H9 (cell line): ENCODE data around the gene ATP13A4. TPM values are rescaled to one million over a fixed set of nuclear protein-coding genes. Genes with fewer than 3 reads are reported as not detected.

Experiments used
- DNase-seq: peaks from one replicate; pipeline ENCODE4 v3.0.0-alpha.2; 2017
- H2AFZ ChIP-seq: one replicate; pipeline ENCODE4 v1.6.1; 2013; ENCODE audit warnings: mild to moderate bottlenecking, low read length, control low read depth, moderate library complexity
- H2AK5ac ChIP-seq: 2 replicates; pipeline ENCODE4 v1.6.1; 2013; ENCODE audit warnings: low read length, control low read depth, mixed read lengths; ENCODE audit not compliant: insufficient read length
- H2BK120ac ChIP-seq: one replicate; pipeline ENCODE4 v1.6.1; 2013; ENCODE audit warnings: low read depth, mild to moderate bottlenecking, low read length, control low read depth, inconsistent platforms; ENCODE audit not compliant: poor library complexity, severe bottlenecking
- H2BK12ac ChIP-seq: 2 replicates; pipeline ENCODE4 v1.6.1; 2013; ENCODE audit warnings: low read length, control low read depth, mixed read lengths, low read depth; ENCODE audit not compliant: insufficient read length
- H2BK15ac ChIP-seq: 2 replicates; pipeline ENCODE4 v1.6.1; 2013; ENCODE audit warnings: low read depth, low read length, control low read depth
- H2BK20ac ChIP-seq: one replicate; pipeline ENCODE4 v1.6.1; 2013; ENCODE audit warnings: low read depth, mild to moderate bottlenecking, low read length, control low read depth, inconsistent platforms; ENCODE audit not compliant: poor library complexity, severe bottlenecking
- H2BK5ac ChIP-seq: 2 replicates; pipeline ENCODE4 v1.6.1; 2013; ENCODE audit warnings: low read length, control low read depth, mixed read lengths; ENCODE audit not compliant: insufficient read length
- H3K14ac ChIP-seq: 2 replicates; pipeline ENCODE4 v1.6.1; 2013; ENCODE audit warnings: low read length, control low read depth; ENCODE audit not compliant: insufficient read depth
- H3K18ac ChIP-seq: 2 replicates; pipeline ENCODE4 v1.6.1; 2013; ENCODE audit warnings: low read depth, mild to moderate bottlenecking, mixed read lengths, low read length, control low read depth; ENCODE audit not compliant: insufficient read length
- H3K23ac ChIP-seq: 2 replicates; pipeline ENCODE4 v1.6.1; 2013; ENCODE audit warnings: low read length, control low read depth, mixed read lengths, low read depth; ENCODE audit not compliant: insufficient read length
- H3K23me2 ChIP-seq: 2 replicates; pipeline ENCODE4 v1.6.1; 2013; ENCODE audit warnings: low read depth, mild to moderate bottlenecking, mixed read lengths, low read length, control low read depth; ENCODE audit not compliant: insufficient read length, poor library complexity, severe bottlenecking
- H3K27ac ChIP-seq: 2 replicates; pipeline ENCODE4 v1.5.1; 2013; ENCODE audit warnings: low read length, control low read depth, mixed read lengths, low read depth; ENCODE audit not compliant: insufficient read length
- H3K27me3 ChIP-seq: 2 replicates; pipeline ENCODE4 v1.6.1; 2013; ENCODE audit warnings: low read length, control low read depth, inconsistent platforms; ENCODE audit not compliant: insufficient read depth
- H3K4ac ChIP-seq: 2 replicates; pipeline ENCODE4 v1.6.1; 2013; ENCODE audit warnings: low read depth, mild to moderate bottlenecking, control low read depth, inconsistent platforms, low read length, moderate library complexity
- H3K4me1 ChIP-seq: 2 replicates; pipeline ENCODE4 v1.6.1; 2013; ENCODE audit warnings: low read length, control low read depth, inconsistent platforms; ENCODE audit not compliant: insufficient read depth
- H3K4me2 ChIP-seq: 2 replicates; pipeline ENCODE4 v1.6.1; 2013; ENCODE audit warnings: low read length, control low read depth, mixed read lengths; ENCODE audit not compliant: insufficient read length, insufficient read depth
- H3K56ac ChIP-seq: 2 replicates; pipeline ENCODE4 v1.6.1; 2013; ENCODE audit warnings: low read depth, mild to moderate bottlenecking, mixed read lengths, low read length, control low read depth; ENCODE audit not compliant: insufficient read length
- H3K79me1 ChIP-seq: 2 replicates; pipeline ENCODE4 v1.6.1; 2013; ENCODE audit warnings: low read depth, mild to moderate bottlenecking, moderate library complexity, low read length, control low read depth, inconsistent platforms; ENCODE audit not compliant: insufficient read depth, poor library complexity, severe bottlenecking
- H3K79me2 ChIP-seq: 2 replicates; pipeline ENCODE4 v1.6.1; 2013; ENCODE audit warnings: low read length, control low read depth, inconsistent platforms; ENCODE audit not compliant: insufficient read depth
- H3K9ac ChIP-seq: 2 replicates; pipeline ENCODE4 v1.6.1; 2013; ENCODE audit warnings: low read length, control low read depth, mixed read lengths; ENCODE audit not compliant: insufficient read length; ENCODE audit errors: extremely low read depth
- H3K9me3 ChIP-seq: one replicate; pipeline ENCODE4 v1.6.1; 2013; ENCODE audit warnings: low read depth, low read length, inconsistent platforms; ENCODE audit not compliant: control insufficient read depth
- H3T11ph ChIP-seq: one replicate; pipeline ENCODE4 v1.6.1; 2013; ENCODE audit warnings: mild to moderate bottlenecking, low read length, control low read depth, inconsistent platforms
- H4K20me1 ChIP-seq: one replicate; pipeline ENCODE4 v1.6.1; 2013; ENCODE audit not compliant: control insufficient read depth, insufficient read length, insufficient read depth
- H4K5ac ChIP-seq: 2 replicates; pipeline ENCODE4 v1.6.1; 2013; ENCODE audit warnings: low read depth, mild to moderate bottlenecking, mixed read lengths, low read length, control low read depth; ENCODE audit not compliant: insufficient read length
- H4K8ac ChIP-seq: replicated peaks from 2 replicates; pipeline ENCODE4 v1.6.1; 2013; ENCODE audit warnings: low read length, control low read depth, mixed read lengths, low read depth; ENCODE audit not compliant: insufficient read length
- H4K91ac ChIP-seq: 2 replicates; pipeline ENCODE4 v1.6.1; 2013; ENCODE audit warnings: low read depth, mild to moderate bottlenecking, moderate library complexity, mixed read lengths, low read length, control low read depth; ENCODE audit not compliant: insufficient read length
- H3K27ac Mint-ChIP-seq, 3 experiments: 2 replicates in 2 of 3; 3 replicates in 1 of 3; pipeline ENCODE4 v1.8.0; 2020 to 2021; ENCODE audit warnings: mixed read lengths in 3 of 3, mild to moderate bottlenecking in 1 of 3, moderate library complexity in 1 of 3
- H3K27me3 Mint-ChIP-seq: 2 replicates; pipeline ENCODE4 v1.8.0; 2021; ENCODE audit warnings: low read depth, mild to moderate bottlenecking, moderate library complexity, mixed read lengths
- H3K36me3 Mint-ChIP-seq, 3 experiments: 2 replicates in 2 of 3; 3 replicates in 1 of 3; pipeline ENCODE4 v1.8.0; 2020 to 2021; ENCODE audit warnings: low read depth in 3 of 3, mixed read lengths in 3 of 3; ENCODE audit not compliant: insufficient read depth in 1 of 3
- H3K4me1 Mint-ChIP-seq, 2 experiments: 2 replicates each; pipeline ENCODE4 v1.8.0; 2020; ENCODE audit warnings: mixed read lengths in 2 of 2
- H3K4me3 Mint-ChIP-seq, 2 experiments: 2 replicates in 1 of 2; 3 replicates in 1 of 2; pipeline ENCODE4 v1.8.0; 2020 to 2021; ENCODE audit warnings: mild to moderate bottlenecking in 2 of 2, mixed read lengths in 2 of 2, moderate library complexity in 1 of 2
- H3K9me3 Mint-ChIP-seq, 2 experiments: 2 replicates in 1 of 2; 3 replicates in 1 of 2; pipeline ENCODE4 v1.8.0; 2020; ENCODE audit warnings: mild to moderate bottlenecking in 2 of 2, mixed read lengths in 2 of 2, moderate library complexity in 1 of 2
- WGBS: extraction: QIAGEN DNeasy Blood & Tissue Kit; methylation state at CpG from one replicate; pipeline ENCODE4 v1.1.7; 2013; ENCODE audit warnings: missing lambda C conversion rate, low lambda C conversion rate, mixed read lengths; ENCODE audit not compliant: insufficient read length; ENCODE audit errors: extremely low coverage; 5-methylcytosine and 5-hydroxymethylcytosine counted together
- total RNA-seq: library from RNA; stranded (reverse); gene quantifications from 2 replicates; pipeline ENCODE4 v1.2.1, GENCODE V29; 2021
- TF ChIP-seq, protein P1 (sequence below): fragments of 200-600 bp; sonication (generic); conservative IDR thresholded peaks from 3 replicates; pipeline ENCODE4 v1.8.0; 2021; ENCODE audit warnings: antibody characterized with exemption, mild to moderate bottlenecking

The ATP13A4 gene
- total RNA-seq, 1 experiment from 2014 or later = 0.13 TPM

GRCh38 chr3:193593668-193594030, 39.0 kb upstream of the ATP13A4 start:
- Histone ChIP-seq H3K18ac (no peak overlapping the region), H2AFZ (no peak overlapping the region), H4K5ac (no peak overlapping the region), H3K56ac (no peak overlapping the region), H3K14ac (peak overlapping the region; percentile 61; the same call in 1 of the 2 replicates), H3K4me2 (peak overlapping the region; percentile 100), H2BK12ac (peak overlapping the region; percentile 65), H2BK120ac (no peak overlapping the region), H3K79me1 (no peaks in the 10 kb centered on the region), H3T11ph (no peak overlapping the region), H2BK15ac (no peak overlapping the region), H3K9ac (peak overlapping the region; percentile 97), H2AK5ac (no peak overlapping the region), H3K23ac (no peak overlapping the region), H3K27ac (peak overlapping the region; percentile 44), H2BK5ac (no peak overlapping the region), H4K8ac (no peak overlapping the region), H3K79me2 (peaks cover 10% of the 10 kb centered on the region; the same call in 1 of the 2 replicates), H3K9me3 (no peaks in the 10 kb centered on the region), H3K27me3 (no peaks in the 10 kb centered on the region), H3K4me1 (no peaks in the 10 kb centered on the region), H4K20me1 (no peaks in the 10 kb centered on the region), H4K91ac (no peak overlapping the region), H3K23me2 (peaks cover 6% of the 10 kb centered on the region), H2BK20ac (no peak overlapping the region), H3K4ac (no peak overlapping the region)
- DNase-seq = no peak
- Mint-ChIP-seq H3K27me3 (peaks cover 10% of the 10 kb centered on the region), H3K27ac (peak overlapping the region; percentile 62 to 95 (median 90)), H3K9me3 (no peaks in the 10 kb centered on the region; a peak in 2 of 5 replicates), H3K36me3 (peaks cover 8 to 17% (median 8%) of the 10 kb centered on the region in 3 experiments; a peak in 6 of 7 replicates), H3K4me1 (peaks cover 28 to 34% of the 10 kb centered on the region in 2 experiments), H3K4me3 (peak overlapping the region; percentile 94 to 95)
- no CpG with 5 or more reads among the region's 11 CpGs for WGBS
- TF ChIP-seq, protein P1, sequence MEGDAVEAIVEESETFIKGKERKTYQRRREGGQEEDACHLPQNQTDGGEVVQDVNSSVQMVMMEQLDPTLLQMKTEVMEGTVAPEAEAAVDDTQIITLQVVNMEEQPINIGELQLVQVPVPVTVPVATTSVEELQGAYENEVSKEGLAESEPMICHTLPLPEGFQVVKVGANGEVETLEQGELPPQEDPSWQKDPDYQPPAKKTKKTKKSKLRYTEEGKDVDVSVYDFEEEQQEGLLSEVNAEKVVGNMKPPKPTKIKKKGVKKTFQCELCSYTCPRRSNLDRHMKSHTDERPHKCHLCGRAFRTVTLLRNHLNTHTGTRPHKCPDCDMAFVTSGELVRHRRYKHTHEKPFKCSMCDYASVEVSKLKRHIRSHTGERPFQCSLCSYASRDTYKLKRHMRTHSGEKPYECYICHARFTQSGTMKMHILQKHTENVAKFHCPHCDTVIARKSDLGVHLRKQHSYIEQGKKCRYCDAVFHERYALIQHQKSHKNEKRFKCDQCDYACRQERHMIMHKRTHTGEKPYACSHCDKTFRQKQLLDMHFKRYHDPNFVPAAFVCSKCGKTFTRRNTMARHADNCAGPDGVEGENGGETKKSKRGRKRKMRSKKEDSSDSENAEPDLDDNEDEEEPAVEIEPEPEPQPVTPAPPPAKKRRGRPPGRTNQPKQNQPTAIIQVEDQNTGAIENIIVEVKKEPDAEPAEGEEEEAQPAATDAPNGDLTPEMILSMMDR = no peak
